HG03025 (cell line): ENCODE measurements around the gene EPS8.
A peak's percentile ranks its signal among the peaks of the same experiment; 100 is the strongest.

ENCODE experiments used
- ATAC-seq: cut with Tn5 transposase; IDR thresholded peaks from one replicate; pipeline ENCODE4 v1.9.1; 2021; ENCODE audit warnings: mild to moderate bottlenecking, moderate library complexity; ENCODE audit not compliant: unreplicated experiment, low FRiP score

The EPS8 gene

GRCh38 chr12:15721316-15722115, 67.7 kb downstream of the EPS8 start:
- no peak for ATAC-seq

- ATAC-seq, result no peak
These were observed 68.9 kb downstream of the EPS8 start for GRCh38 chr12:15720295-15720694.

- ATAC-seq, result no peak
These were observed 70.0 kb downstream of the EPS8 start for GRCh38 chr12:15719230-15719629.

- ATAC-seq, result no peak
These were observed 71.1 kb downstream of the EPS8 start for GRCh38 chr12:15717940-15718567.

DNA sequence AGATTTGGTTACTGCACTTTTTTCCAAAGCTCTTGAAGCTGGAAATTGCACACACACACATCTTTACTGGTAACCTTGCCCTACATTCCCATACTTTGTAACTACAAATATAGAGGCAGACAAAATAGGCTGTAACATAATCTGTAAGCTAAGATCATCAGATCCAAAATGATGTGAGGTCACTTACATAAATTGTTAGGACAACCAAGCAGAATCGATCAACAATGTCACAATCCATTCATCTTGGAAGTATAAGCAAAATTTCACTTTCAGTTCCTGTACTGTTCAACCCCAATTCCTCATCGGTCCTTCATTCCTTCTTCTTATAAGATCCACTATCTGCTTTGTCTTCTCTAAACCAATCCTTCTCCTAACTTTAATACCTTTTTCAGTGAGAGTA, 72.6 kb downstream of the EPS8 start:
- ATAC-seq, result no peak

DNA sequence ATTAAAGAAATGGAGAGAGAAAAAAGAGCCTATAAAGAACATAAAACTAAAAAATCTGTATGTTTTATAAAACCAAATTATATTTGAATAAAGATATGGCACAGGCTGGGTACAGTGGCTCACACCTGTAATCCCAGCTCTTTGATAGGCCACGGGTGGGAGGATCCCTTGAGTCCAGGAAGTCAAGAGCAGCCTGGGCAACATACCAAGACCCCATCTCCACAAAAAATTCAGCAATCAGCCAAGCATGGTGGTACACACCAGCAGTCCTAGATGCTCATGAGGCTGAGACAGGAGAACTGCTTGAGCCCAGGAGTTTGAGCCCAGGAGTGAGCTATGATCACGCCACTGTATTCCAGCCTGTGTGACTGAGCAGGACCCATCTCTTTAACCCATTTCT, 74.9 kb downstream of the EPS8 start:
- no peak for ATAC-seq

DNA sequence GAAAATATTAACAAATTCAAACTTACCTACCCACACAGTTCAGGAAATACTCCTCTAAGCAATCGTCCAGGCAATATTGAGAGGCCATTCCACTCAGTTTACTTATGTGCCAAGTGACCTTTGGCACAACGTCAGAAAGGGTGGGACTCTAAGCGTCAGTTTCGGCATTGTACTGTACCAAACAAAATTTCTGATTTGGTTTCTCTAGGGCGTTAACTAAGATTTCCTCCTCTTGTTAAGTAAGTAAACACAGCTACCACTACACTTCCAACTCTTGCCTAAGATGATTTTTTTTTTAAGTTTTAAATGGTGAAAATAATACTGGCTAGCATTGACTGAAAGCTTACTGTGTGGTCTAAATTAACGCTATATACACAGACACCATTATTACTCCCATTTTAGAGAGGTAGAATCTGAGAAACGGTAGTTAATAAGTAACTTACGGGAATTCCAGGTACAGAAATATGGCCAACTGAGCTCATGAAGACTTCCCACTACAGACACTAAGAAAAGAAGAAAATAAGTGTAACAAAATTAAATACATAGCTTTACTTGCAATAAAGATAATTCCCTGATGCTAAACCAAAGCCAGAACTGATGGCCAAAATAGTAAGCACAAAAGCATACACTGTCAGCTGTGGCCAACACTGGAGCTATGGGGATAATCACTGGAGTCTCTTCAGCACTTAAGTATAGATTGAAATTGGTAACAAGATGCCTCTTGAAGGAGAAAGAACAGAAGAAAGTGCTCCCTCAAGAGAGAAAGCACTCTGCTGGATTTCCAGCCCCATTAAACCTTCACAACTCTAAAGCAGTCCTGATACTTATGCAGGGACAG, 76.1 kb downstream of the EPS8 start:
- no peak for ATAC-seq

- no peak for ATAC-seq
These were observed 77.0 kb downstream of the EPS8 start for GRCh38 chr12:15712160-15712559.

DNA sequence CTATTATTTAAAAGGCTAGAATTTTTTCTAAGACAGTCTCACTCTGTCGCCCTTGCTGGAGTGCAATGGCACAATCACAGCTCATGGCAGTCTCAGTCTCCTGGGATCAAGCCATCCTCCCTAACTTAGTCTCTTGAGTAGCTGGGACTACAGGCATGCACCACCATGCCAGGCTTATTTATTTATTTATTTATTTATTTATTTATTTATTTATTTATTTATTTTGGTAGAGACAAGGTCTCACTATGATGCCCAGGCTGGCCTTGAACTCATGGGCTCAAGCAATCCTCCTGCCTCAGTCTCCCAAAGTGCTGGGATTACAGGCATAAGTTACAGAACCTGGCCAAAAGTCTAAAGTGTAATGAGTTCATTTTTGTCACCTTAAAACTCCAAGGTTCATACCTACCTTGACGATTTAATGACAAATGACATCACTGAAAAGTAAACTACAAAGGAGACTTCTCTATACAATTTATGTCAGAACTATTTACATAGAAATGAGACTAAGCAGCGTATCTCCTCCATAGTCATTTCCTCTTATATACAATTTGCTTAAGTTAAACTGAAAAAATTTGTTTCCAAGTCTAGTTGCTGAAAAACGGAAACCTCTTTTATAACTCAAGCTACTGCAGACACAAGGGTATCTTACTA, 78.2 kb downstream of the EPS8 start:
- no peak for ATAC-seq

- no peak for ATAC-seq
These were observed 79.6 kb downstream of the EPS8 start for GRCh38 chr12:15709551-15709950.

DNA sequence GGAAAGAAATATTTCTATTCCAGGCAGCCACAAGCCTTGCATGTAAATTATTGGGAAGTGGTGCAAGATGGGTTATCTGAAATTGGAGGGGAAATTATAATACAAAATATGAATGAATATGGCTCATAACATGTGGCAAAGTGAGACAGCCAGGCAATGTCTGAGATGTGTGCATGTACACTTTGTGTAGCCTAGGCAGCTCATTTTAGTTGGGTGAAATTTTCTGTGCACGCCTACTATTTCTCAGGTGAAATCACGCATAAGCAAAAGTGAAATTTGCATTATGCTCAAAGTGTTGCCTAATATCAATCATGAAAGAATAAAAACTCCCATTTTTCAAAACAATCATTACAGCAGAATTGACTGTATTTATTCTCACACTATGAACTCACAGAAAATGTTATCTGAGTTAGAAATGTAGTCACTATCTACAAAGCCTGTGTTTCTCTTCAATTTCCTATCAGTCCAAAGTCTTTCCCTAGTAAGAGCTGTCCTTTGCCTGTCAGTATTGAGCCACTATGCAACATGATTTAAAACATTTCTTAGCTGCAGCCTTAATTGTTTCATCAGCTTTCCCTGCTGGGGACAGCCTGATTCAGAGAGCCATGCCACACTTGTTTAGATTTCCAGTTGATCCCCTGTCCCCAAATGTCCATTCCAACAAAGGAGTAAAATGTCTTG, 80.7 kb downstream of the EPS8 start:
- no peak for ATAC-seq

- ATAC-seq, result no peak
These were observed 81.5 kb downstream of the EPS8 start for GRCh38 chr12:15707516-15708199.

DNA sequence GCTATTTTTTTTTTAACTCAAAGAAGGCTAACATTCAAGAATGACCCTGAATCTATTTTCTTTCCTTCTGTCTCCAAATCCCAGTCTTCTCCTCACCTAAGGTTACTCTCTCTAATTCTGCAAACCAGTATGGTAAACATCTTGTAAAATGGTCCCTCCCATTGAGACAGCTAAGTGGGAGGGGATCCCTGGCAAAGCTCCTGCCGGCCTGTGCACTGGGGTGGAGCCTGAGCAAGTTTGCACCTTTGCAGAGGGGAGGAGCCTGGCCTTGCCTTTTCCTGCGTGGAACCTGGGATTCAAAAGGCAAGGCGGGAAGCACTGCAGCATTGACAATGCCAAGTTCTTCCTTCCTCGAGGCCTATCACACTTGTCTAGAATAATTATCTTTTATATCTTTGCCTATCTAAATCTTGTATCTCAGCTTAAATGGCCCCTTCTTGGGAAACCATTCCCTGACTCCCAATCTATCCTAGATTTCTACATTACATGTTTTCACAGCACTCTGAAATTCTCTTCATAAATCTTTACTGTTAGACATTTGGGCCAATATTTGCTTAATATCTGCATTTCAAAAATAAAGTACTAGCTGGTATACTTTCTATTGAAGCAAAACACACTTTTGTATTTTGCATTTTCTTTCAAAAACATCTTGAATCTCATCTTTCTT, 83.0 kb downstream of the EPS8 start:
- ATAC-seq, result no peak

DNA sequence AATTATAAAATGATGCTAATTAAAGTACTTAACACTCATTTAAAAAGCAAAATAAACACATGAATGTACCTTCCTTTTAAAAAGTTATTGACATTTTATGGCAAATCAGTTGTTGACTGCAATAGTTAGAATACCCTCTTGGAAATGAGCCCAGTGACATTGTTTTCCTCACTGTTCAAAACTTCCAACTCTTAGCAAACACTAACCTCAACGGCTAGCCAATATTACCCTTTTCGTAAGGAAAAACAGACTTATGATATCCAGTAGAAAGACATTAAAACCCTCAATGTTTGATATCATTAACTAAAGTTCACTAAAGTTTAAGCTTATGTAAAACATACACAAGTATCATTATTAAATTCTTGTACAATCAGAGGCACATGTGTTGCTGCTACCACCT, 83.6 kb downstream of the EPS8 start:
- no peak for ATAC-seq

- no peak for ATAC-seq
These were observed 86.9 kb downstream of the EPS8 start for GRCh38 chr12:15702276-15702675.

DNA sequence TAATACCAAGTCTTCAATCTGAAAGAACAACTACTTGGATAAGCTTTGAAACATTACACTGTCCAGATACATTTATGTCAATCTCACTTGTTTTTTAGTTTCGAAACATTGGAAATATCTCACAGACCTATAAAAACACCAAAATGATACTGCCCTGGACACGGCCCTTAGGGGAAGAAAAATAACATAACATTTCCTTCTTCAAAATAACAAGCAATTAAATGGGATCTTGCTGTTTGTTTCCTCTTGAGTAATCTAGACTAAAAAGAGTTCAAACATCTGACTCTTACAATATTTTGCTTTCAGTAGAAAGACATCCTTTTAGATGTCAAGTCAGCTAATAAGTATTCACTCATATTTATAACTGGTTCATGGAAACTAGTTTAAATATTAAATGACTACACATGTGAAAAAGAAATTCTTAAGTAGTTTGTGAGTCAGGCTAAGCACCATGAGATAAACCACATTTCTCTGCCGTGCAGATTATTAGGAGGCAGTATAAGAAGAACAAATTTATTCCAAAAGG, 87.5 kb downstream of the EPS8 start:
- ATAC-seq, result no peak

DNA sequence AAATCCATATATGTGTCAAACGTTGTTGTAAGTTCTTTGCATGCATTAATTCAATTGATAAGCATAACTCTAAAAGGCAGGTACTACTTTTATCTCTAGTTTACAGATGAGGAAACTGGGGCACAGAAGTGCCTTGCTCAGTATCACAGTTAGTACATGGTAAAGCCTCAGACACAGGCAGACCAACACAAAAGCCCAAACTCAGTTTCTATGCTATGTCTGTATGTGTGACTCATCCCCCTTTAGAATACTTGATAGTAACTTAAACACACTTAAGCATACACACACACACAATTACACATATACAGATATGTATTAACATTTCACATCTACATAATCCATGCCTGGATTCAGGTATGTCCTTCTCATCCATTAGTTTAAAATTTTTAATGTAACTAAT, 88.0 kb downstream of the EPS8 start:
- ATAC-seq, result no peak

DNA sequence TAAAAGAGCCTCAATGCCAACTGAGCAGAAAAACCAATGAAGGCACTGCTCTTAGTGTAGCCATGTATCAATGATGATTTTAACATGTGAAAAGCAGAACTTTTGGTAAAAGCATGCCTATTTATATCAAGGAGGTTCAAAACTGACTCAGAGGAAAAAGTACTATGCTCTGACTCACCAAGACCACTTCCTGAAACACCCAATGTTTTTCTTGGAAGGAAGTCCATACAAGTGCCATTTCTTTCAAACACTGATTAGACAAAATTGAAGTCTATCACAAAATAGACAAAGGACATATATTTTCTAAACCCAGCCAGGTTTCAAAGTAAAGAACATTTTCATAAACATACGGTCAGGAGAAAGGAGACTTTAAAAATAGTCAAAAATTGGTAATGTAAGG, 88.6 kb downstream of the EPS8 start:
- ATAC-seq, result peak; percentile 66

GRCh38 chr12:15699886-15700285, 89.3 kb downstream of the EPS8 start:
- ATAC-seq, result no peak
